GM12891 (cell line): ENCODE measurements around the gene CCDC17.

Experiments used
- PAX5 ChIP-seq: IDR thresholded peaks from 2 replicates; pipeline ENCODE4 v1.6.1; 2011; ENCODE audit warnings: low read length, moderate library complexity, mild to moderate bottlenecking; ENCODE audit not compliant: insufficient read depth, severe bottlenecking
- POLR2A ChIP-seq: IDR thresholded peaks from 2 replicates; pipeline ENCODE4 v1.6.1; 2011; ENCODE audit warnings: low read depth, low read length, control low read depth
- POLR2AphosphoS5 ChIP-seq: IDR thresholded peaks from 2 replicates; pipeline ENCODE4 v1.6.1; 2011; ENCODE audit warnings: low read depth, low read length, control low read depth
- POU2F2 ChIP-seq: IDR thresholded peaks from 2 replicates; pipeline ENCODE4 v1.6.1; 2011; ENCODE audit warnings: low read depth, mild to moderate bottlenecking, control low read depth, low read length, moderate library complexity
- SPI1 ChIP-seq: IDR thresholded peaks from 2 replicates; pipeline ENCODE4 v1.6.1; 2011; ENCODE audit warnings: low read depth, low read length, control low read depth
- TAF1 ChIP-seq: IDR thresholded peaks from 2 replicates; pipeline ENCODE4 v1.6.1; 2011; ENCODE audit warnings: low read depth, low read length, control low read depth

- TF ChIP-seq POLR2AphosphoS5 (no peak), POLR2A (no peak; the same call in 1 of the 2 replicates), TAF1 (no peak), POU2F2 (no peak), SPI1 (no peak), PAX5 (no peak)
Observed at GRCh38 chr1:45620588-45621500, 3.0 kb downstream of the CCDC17 start.
